HepG2 (cell line): Measurements from ENCODE around the gene SNX9. TPM values are rescaled to one million over a fixed set of nuclear protein-coding genes. Genes with fewer than 3 reads are reported as not detected.

ENCODE experiments used
- BCL6 ChIP-seq: IDR thresholded peaks from 2 replicates; pipeline ENCODE4 v1.6.1; 2016; ENCODE audit warnings: missing genetic modification reagents, missing compliant biosample characterization
- EHMT2 ChIP-seq: fragments of 200-600 bp; sonication (generic); IDR thresholded peaks from 2 replicates; pipeline ENCODE4 v1.7.0; 2017; ENCODE audit warnings: antibody characterized with exemption, low read depth, low read length, borderline replicate concordance
- GATA4 ChIP-seq: sonication (generic); IDR thresholded peaks from 2 replicates; pipeline ENCODE4 v1.6.1; 2016; ENCODE audit warnings: antibody characterized with exemption, low read depth, borderline replicate concordance
- HDAC1 ChIP-seq: sonication (generic); formaldehyde crosslinking; IDR thresholded peaks from 2 replicates; pipeline ENCODE4 v1.5.1; 2020; ENCODE audit warnings: mild to moderate bottlenecking, missing genetic modification reagents
- HNRNPH1 ChIP-seq: fragments of 200-400 bp; formaldehyde crosslinking; optimal IDR thresholded peaks from 2 replicates; pipeline ENCODE3; 2017; ENCODE audit warnings: mild to moderate bottlenecking, low read depth, low read length
- KDM2A ChIP-seq: sonication (generic); formaldehyde crosslinking; IDR thresholded peaks from 2 replicates; pipeline ENCODE4 v1.4.0; 2020; ENCODE audit warnings: low read depth, missing genetic modification reagents, borderline replicate concordance
- MBD4 ChIP-seq: IDR thresholded peaks from 2 replicates; pipeline ENCODE4 v1.6.1; 2012; ENCODE audit warnings: low read length, inconsistent platforms, borderline replicate concordance
- NONO ChIP-seq, 2 experiments: fragments of 450-650 bp in 1 of 2; sonication (generic) in 1 of 2; formaldehyde crosslinking in 1 of 2; IDR thresholded peaks in 1 of 2; conservative IDR thresholded peaks in 1 of 2; 2 replicates each; pipeline versions ENCODE4 v1.6.1 to v1.8.0; 2017 to 2022; ENCODE audit warnings: mild to moderate bottlenecking in 1 of 2, missing genetic modification reagents in 1 of 2, moderate library complexity in 1 of 2
- POLR2G ChIP-seq: fragments of 200-400 bp; formaldehyde crosslinking; IDR thresholded peaks from 2 replicates; pipeline ENCODE4 v1.6.1; 2018; ENCODE audit warnings: mild to moderate bottlenecking, low read depth, low read length, moderate library complexity
- RXRB ChIP-seq: IDR thresholded peaks from 2 replicates; pipeline ENCODE4 v1.6.1; 2016; ENCODE audit warnings: borderline replicate concordance, missing genetic modification reagents, missing compliant biosample characterization
- TCF12 ChIP-seq, 2 experiments: fragments of 450-650 bp in 1 of 2; sonication (generic) in 1 of 2; formaldehyde crosslinking in 1 of 2; IDR thresholded peaks; 2 replicates each; pipeline versions ENCODE4 v1.6.1 to v1.8.0; 2017 to 2022; ENCODE audit warnings: antibody characterized with exemption in 1 of 2, mild to moderate bottlenecking in 1 of 2, missing genetic modification reagents in 1 of 2, moderate library complexity in 1 of 2
- ZBTB4 ChIP-seq: sonication (generic); formaldehyde crosslinking; IDR thresholded peaks from 2 replicates; pipeline ENCODE4 v1.4.0; 2020; ENCODE audit warnings: missing genetic modification reagents, mild to moderate bottlenecking, borderline replicate concordance
- ZNF460 ChIP-seq: sonication (generic); formaldehyde crosslinking; IDR thresholded peaks from 2 replicates; pipeline ENCODE4 v1.5.1; 2020; ENCODE audit warnings: missing genetic modification reagents, mild to moderate bottlenecking, borderline replicate concordance
- ZNF468 ChIP-seq: sonication (generic); formaldehyde crosslinking; IDR thresholded peaks from 2 replicates; pipeline ENCODE4 v1.8.0; 2022; ENCODE audit warnings: mild to moderate bottlenecking, moderate library complexity, missing genetic modification reagents
- ZNF678 ChIP-seq: sonication (generic); formaldehyde crosslinking; IDR thresholded peaks from 2 replicates; pipeline ENCODE4 v1.4.0; 2020; ENCODE audit warnings: mild to moderate bottlenecking, missing genetic modification reagents
- polyA plus RNA-seq, 8 experiments: library from polyadenylated mRNA; depleted of rRNA in 3 of 8; stranded (reverse) in 7 of 8; unstranded in 1 of 8; fragments of >200 nt; fragmentation: Illumina TruSeq in 4 of 8; extraction: Trizol in 4 of 8; gene quantifications; 2 replicates each; pipeline versions ENCODE4 v1.2.1 to v1.2.3, GENCODE V29; 2011 to 2016; ENCODE audit warnings: low read depth in 4 of 8, missing spikeins in 1 of 8, mixed read lengths in 1 of 8; ENCODE audit not compliant: insufficient read depth in 1 of 8
- total RNA-seq, 5 experiments: library from RNA; depleted of rRNA; stranded (reverse); fragments of >200 nt; fragmentation: Illumina TruSeq; extraction: Trizol; gene quantifications; 2 replicates each; pipeline ENCODE4 v1.2.3, GENCODE V29; 2016; ENCODE audit warnings: low read depth in 1 of 5
- TF ChIP-seq, protein P1 (sequence below): sonication (generic); formaldehyde crosslinking; IDR thresholded peaks from 2 replicates; pipeline ENCODE4 v1.4.0; 2020; ENCODE audit warnings: missing genetic modification reagents, mild to moderate bottlenecking, borderline replicate concordance
- TF ChIP-seq, protein P2 (sequence below): sonication (generic); formaldehyde crosslinking; IDR thresholded peaks from 2 replicates; pipeline ENCODE4 v1.5.0; 2020; ENCODE audit warnings: missing genetic modification reagents
- TF ChIP-seq, protein P3 (sequence below): sonication (generic); formaldehyde crosslinking; IDR thresholded peaks from 2 replicates; pipeline ENCODE4 v1.5.0; 2020; ENCODE audit warnings: missing genetic modification reagents
- TF ChIP-seq, protein P4 (sequence below): sonication (generic); formaldehyde crosslinking; IDR thresholded peaks from 2 replicates; pipeline ENCODE4 v1.4.0; 2020; ENCODE audit warnings: missing genetic modification reagents

SNX9 gene
- total and polyA plus RNA-seq, 2 of the 13 experiments (the other 11 are each of a cell fraction or from before 2014, with no cell fraction given): 21.9 to 36.0 TPM

DNA sequence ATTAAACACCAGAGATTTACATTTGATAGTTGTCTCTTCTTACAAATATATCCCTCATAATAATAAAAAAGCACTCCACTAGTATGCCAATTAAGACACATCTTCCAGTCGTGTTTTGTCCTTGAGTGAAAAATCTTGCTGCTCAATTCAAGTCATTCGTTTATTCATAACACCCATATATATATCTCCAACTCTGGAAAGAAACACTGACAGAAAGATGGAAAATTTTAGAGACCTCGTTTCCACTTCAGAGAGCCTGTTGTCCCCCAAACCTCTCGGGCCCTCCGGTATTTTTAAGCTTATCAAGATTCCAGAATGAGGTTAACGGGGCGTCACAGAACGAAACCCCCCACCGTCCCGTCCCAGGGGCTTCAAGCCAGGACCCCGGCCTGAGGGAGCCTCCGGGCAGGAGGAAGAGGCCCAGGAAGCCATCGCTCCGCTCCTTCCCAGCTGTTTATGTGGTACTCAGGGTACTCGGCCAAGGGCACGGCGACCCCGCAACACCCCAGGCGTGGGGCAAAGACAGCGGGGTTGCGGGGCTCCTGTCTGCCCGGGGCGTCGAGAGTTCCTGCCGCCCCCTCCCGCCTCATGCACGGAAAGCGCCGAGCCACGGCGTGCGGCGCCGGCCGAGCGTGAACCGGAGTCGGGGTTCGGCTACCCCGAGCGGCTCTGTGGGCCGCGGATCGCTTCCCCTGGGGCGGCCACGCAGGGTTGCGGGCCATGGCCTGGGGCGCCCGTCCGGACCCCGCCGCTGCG lies 623 bp upstream of the SNX9 start (continued):
- TF ChIP-seq MBD4 (no peak), ZNF468 (CRISPR knock-in tag) (no peak), ZNF460 (no peak), NONO (IDR thresholded peaks at IDR 0.05) (no peak), NONO (CRISPR knock-in tag; conservative IDR thresholded peaks at IDR 0.05) (0 out of 2 replicates have a peak, but pooled peaks have one; percentile 26), HDAC1 (CRISPR knock-in tag) (no peak; the same call in 1 of the 2 replicates), RXRB (no peak), HNRNPH1 (no peak), ZBTB4 (CRISPR knock-in tag) (no peak), ZNF678 (no peak), GATA4 (no peak), KDM2A (peak; percentile 29; the same call in 1 of the 2 replicates), BCL6 (no peak), TCF12 (IDR thresholded peaks at IDR 0.05) (no peak), TCF12 (CRISPR knock-in tag; IDR thresholded peaks at IDR 0.05) (no peak), POLR2G (no peak), EHMT2 (no peak)
- TF ChIP-seq, protein P1, sequence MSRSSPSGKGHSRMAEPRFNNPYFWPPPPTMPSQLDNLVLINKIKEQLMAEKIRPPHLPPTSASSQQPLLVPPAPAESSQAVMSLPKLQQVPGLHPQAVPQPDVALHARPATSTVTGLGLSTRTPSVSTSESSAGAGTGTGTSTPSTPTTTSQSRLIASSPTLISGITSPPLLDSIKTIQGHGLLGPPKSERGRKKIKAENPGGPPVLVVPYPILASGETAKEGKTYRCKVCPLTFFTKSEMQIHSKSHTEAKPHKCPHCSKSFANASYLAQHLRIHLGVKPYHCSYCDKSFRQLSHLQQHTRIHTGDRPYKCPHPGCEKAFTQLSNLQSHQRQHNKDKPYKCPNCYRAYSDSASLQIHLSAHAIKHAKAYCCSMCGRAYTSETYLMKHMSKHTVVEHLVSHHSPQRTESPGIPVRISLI (CRISPR knock-in tag): no peak
- TF ChIP-seq, protein P2, sequence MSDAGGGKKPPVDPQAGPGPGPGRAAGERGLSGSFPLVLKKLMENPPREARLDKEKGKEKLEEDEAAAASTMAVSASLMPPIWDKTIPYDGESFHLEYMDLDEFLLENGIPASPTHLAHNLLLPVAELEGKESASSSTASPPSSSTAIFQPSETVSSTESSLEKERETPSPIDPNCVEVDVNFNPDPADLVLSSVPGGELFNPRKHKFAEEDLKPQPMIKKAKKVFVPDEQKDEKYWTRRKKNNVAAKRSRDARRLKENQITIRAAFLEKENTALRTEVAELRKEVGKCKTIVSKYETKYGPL (CRISPR knock-in tag): no peak
- TF ChIP-seq, protein P3, sequence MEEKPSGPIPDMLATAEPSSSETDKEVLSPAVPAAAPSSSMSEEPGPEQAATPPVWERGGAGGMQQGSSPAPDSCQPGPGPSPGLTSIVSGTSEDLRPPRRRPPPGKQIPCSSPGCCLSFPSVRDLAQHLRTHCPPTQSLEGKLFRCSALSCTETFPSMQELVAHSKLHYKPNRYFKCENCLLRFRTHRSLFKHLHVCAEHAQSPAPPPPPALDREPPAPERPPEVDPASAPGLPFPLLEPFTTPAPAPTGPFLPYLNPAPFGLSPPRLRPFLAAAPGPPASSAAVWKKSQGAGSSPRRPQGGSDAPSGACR (CRISPR knock-in tag): no peak
- TF ChIP-seq, protein P4, sequence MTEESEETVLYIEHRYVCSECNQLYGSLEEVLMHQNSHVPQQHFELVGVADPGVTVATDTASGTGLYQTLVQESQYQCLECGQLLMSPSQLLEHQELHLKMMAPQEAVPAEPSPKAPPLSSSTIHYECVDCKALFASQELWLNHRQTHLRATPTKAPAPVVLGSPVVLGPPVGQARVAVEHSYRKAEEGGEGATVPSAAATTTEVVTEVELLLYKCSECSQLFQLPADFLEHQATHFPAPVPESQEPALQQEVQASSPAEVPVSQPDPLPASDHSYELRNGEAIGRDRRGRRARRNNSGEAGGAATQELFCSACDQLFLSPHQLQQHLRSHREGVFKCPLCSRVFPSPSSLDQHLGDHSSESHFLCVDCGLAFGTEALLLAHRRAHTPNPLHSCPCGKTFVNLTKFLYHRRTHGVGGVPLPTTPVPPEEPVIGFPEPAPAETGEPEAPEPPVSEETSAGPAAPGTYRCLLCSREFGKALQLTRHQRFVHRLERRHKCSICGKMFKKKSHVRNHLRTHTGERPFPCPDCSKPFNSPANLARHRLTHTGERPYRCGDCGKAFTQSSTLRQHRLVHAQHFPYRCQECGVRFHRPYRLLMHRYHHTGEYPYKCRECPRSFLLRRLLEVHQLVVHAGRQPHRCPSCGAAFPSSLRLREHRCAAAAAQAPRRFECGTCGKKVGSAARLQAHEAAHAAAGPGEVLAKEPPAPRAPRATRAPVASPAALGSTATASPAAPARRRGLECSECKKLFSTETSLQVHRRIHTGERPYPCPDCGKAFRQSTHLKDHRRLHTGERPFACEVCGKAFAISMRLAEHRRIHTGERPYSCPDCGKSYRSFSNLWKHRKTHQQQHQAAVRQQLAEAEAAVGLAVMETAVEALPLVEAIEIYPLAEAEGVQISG (CRISPR knock-in tag): no peak
